ENCODE measurements around the gene LRP3.
A peak's percentile ranks its signal among the peaks of the same experiment; 100 is the strongest.

Gene LRP3

GRCh38 chr19:33236696-33237390 lies 42.7 kb downstream of the LRP3 start:
- TF ChIP-seq ZFX (IDR thresholded peaks at IDR 0.05; ENCODE audit: borderline replicate concordance) (no peak), CTCF (IDR thresholded peaks at IDR 0.05) (no peak)

GRCh38 chr19:33238481-33239149 lies 44.5 kb downstream of the LRP3 start:
- TF ChIP-seq CTCF (IDR thresholded peaks at IDR 0.05) = no peak
- TF ChIP-seq ZFX (IDR thresholded peaks at IDR 0.05; ENCODE audit: borderline replicate concordance) = no peak
- H3K27ac ChIP-seq = no peak overlapping the region

More at GRCh38 chr19:33236696-33237390, 42.7 kb downstream of the LRP3 start:
- H3K27ac ChIP-seq = no peak overlapping the region

GRCh38 chr19:33239223-33239975 lies 45.3 kb downstream of the LRP3 start:
- TF ChIP-seq ZFX (IDR thresholded peaks at IDR 0.05; ENCODE audit: borderline replicate concordance) (no peak), CTCF (IDR thresholded peaks at IDR 0.05) (no peak)
- no peak overlapping the region for H3K27ac ChIP-seq

- TF ChIP-seq ZFX (IDR thresholded peaks at IDR 0.05; ENCODE audit: borderline replicate concordance) (no peak), CTCF (IDR thresholded peaks at IDR 0.05) (no peak)
Measured at GRCh38 chr19:33240181-33240771, 46.1 kb downstream of the LRP3 start.

GRCh38 chr19:33241091-33241529 lies 47.0 kb downstream of the LRP3 start:
- TF ChIP-seq ZFX (IDR thresholded peaks at IDR 0.05; ENCODE audit: borderline replicate concordance) (no peak), CTCF (IDR thresholded peaks at IDR 0.05) (no peak)
- H3K27ac ChIP-seq = no peak overlapping the region

More at GRCh38 chr19:33240181-33240771, 46.1 kb downstream of the LRP3 start:
- no peak overlapping the region for H3K27ac ChIP-seq

GRCh38 chr19:33241530-33242101 lies 47.5 kb downstream of the LRP3 start:
- peak; percentile 78 for TF ChIP-seq CTCF (IDR thresholded peaks at IDR 0.05)
- no peak for TF ChIP-seq ZFX (IDR thresholded peaks at IDR 0.05; ENCODE audit: borderline replicate concordance)

More at GRCh38 chr19:33241530-33242101, 47.5 kb downstream of the LRP3 start:
- H3K27ac ChIP-seq = no peak overlapping the region

Measured in 22Rv1 (cell line).